Heart right ventricle (tissue), 16 donors: ENCODE results near the gene GPR135. TPM values are rescaled to one million over a fixed set of nuclear protein-coding genes. Genes with fewer than 3 reads are reported as not detected.

ENCODE experiments used
- ATAC-seq, 8 donors: fragments of 200-7000 bp; cut with Tn5 transposase; one replicate each; pipeline ENCODE4 v1.9.1; 2020; ENCODE audit warnings: mild to moderate bottlenecking in 8 of 8, moderate library complexity in 8 of 8, moderate number of reproducible peaks in 1 of 8
- DNase-seq, 2 donors: peaks; one replicate each; pipeline ENCODE4 v3.0.0-alpha.2; 2020
- H3K27ac ChIP-seq, 10 donors: fragments of 200-600 bp; sonication (generic) in 2 of 10; one replicate each; pipeline versions ENCODE4 v1.5.0 to v1.8.0; 2020 to 2022; ENCODE audit warnings: mild to moderate bottlenecking in 3 of 10
- H3K27me3 ChIP-seq, 7 donors: fragments of 200-600 bp; one replicate each; pipeline ENCODE4 v1.8.0; 2021 to 2022; ENCODE audit warnings: mild to moderate bottlenecking in 2 of 7
- H3K36me3 ChIP-seq, 9 donors: fragments of 200-600 bp; sonication (generic) in 1 of 9; one replicate each; pipeline versions ENCODE4 v1.5.0 to v1.8.0; 2020 to 2022; ENCODE audit warnings: mild to moderate bottlenecking in 2 of 9
- H3K4me1 ChIP-seq, 9 donors: fragments of 200-600 bp; sonication (generic) in 1 of 9; one replicate each; pipeline versions ENCODE4 v1.5.0 to v1.8.0; 2020 to 2022; ENCODE audit warnings: mild to moderate bottlenecking in 4 of 9
- H3K4me3 ChIP-seq, 10 donors: fragments of 200-600 bp; sonication (generic) in 2 of 10; one replicate each; pipeline versions ENCODE4 v1.5.0 to v1.8.0; 2020 to 2022; ENCODE audit warnings: mild to moderate bottlenecking in 7 of 10, moderate library complexity in 2 of 10
- H3K9me3 ChIP-seq, 11 donors: fragments of 200-600 bp in 10 of 11; sonication (generic) in 2 of 11; one replicate each; pipeline versions ENCODE4 v1.5.0 to v1.8.0; 2013 to 2022; ENCODE audit warnings: mild to moderate bottlenecking in 2 of 11, control low read depth in 1 of 11, moderate library complexity in 1 of 11
- WGBS, 2 donors: extraction: QIAGEN DNeasy Blood & Tissue Kit; methylation state at CpG; one replicate each; pipeline ENCODE4 v1.1.7; 2013; ENCODE audit warnings: inconsistent platforms in 1 of 2; 5-methylcytosine and 5-hydroxymethylcytosine counted together
- intact Hi-C, 10 donors: fragments of 100-400 bp; cut with DNase I; formaldehyde crosslinking; loops; one replicate each; pipeline versions ENCODE4 v1.11.1 to v1.14.2; 2022
- polyA plus RNA-seq, 2 donors: library from polyadenylated mRNA; stranded (reverse); fragments of 200-250 nt; gene quantifications; one replicate each; pipeline ENCODE4 v1.2.3, GENCODE V29; 2013
- total RNA-seq, 10 donors: library from RNA; stranded (reverse); fragmentation: NEBNext Ultra II Directional in 3 of 10; extraction: Animal tissue kit (Norgen Biotek cat#: 25700) in 3 of 10; gene quantifications; one replicate each; pipeline versions ENCODE4 v1.2.1 to v1.2.4, GENCODE V29; 2021 to 2023
- TF ChIP-seq, protein P1 (sequence below), 9 donors: fragments of 200-600 bp; sonication (generic) in 2 of 9; IDR thresholded peaks; one replicate each; pipeline versions ENCODE4 v1.5.0 to v1.8.0; 2021 to 2022; ENCODE audit warnings: antibody characterized with exemption in 9 of 9, mild to moderate bottlenecking in 5 of 9, moderate library complexity in 1 of 9
- donor health status: Arrhythmogenic right ventricular cardiomyopathy.
- donor health status: ischemic (EF 13 %, LVEDD 7.1; RV severe dilation, severe dysfunction).
- donor health status: healthy with polysubstance abuse.
- donor health status: DM: no; HTN: yes; CAD: no.
- donor health status: DM: no; HTN: no; CAD: no.
- donor health status: ischemic (EF 25% LVEDD 6.9; RV normal size, moderate dysfunction).
- donor health status: ischemic (EF 25% LVEDD 5.7; RV mildly dilated, moderate dysfunction).
- donor health status: healthy.
- donor health status: DM: yes; HTN: yes; CAD: no.
- donor health status: Ischemic cardiomyopathy.
- donor health status: ischemic (EF 35%, LVEDD 5.7; RV mildly dilated, moderate dysfunction).
- donor health status: nonischemic (EF 11% LVEDD 7.7; RV severe dilation, severe dysfunction).
- donor health status: DM: yes; HTN: yes; CAD: no.
- donor health status: PGD.
- donor health status: ischemic (EF 29% LVEDD 5.4; RV normal size, mild dysfunction).
- donor health status: nonischemic (EF 23%, LVEDD 6.1; RV moderate dilation, normal function).

GPR135 gene
- total and polyA plus RNA-seq, 12 donors: 0.86 to 2.6 (median 2.1) TPM

DNA sequence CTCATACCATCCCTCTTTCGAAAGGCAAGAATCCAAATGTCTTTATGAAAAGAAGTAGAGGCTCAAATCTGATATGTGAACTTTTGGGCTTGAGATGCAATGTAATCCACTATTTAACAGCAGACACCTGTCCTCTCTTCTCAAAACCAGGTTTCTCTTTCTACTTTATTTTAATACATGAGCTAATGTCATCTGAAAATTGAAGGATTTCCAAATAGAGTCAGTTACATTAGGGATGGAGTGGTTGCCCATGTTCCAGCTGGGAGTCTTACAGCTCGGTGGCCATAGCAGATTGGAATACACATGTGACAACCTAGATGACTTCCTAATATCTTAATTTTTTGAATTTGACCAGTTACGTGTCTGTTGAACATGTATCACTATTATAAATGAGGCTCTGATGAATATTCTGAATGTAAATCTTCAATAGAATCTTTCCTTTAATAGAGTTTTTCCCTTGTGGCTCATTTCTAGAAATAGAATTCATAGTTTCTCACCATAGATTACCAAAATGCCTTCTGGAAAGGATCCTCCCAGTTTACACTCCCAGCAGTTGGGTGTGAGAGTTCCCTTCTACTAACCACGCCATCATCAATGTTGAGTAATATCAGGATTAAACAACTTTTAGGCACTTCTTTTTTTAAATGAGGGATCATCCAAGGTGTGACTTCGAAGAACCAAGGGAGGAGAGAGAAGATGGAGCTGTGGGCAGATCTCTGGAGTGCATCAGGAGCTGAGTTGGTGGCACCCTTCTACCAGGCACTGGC is 49.2 kb downstream of the GPR135 start:
- Histone ChIP-seq H3K9me3 (no peaks in the 10 kb centered on the region), H3K36me3 (no peaks in the 10 kb centered on the region), H3K27me3 (no peaks in the 10 kb centered on the region), H3K4me3 (no peak overlapping the region), H3K27ac (no peak overlapping the region), H3K4me1 (peaks cover 0 to 14% (median 0%) of the 10 kb centered on the region in 9 donors)
- no peak for DNase-seq
- intact Hi-C loops: no loop called here
- ATAC-seq: no peak
- TF ChIP-seq, protein P1, sequence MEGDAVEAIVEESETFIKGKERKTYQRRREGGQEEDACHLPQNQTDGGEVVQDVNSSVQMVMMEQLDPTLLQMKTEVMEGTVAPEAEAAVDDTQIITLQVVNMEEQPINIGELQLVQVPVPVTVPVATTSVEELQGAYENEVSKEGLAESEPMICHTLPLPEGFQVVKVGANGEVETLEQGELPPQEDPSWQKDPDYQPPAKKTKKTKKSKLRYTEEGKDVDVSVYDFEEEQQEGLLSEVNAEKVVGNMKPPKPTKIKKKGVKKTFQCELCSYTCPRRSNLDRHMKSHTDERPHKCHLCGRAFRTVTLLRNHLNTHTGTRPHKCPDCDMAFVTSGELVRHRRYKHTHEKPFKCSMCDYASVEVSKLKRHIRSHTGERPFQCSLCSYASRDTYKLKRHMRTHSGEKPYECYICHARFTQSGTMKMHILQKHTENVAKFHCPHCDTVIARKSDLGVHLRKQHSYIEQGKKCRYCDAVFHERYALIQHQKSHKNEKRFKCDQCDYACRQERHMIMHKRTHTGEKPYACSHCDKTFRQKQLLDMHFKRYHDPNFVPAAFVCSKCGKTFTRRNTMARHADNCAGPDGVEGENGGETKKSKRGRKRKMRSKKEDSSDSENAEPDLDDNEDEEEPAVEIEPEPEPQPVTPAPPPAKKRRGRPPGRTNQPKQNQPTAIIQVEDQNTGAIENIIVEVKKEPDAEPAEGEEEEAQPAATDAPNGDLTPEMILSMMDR (IDR thresholded peaks at IDR 0.05): no peak
- 85 to 86% methylated on average over 5 of the region's 5 CpGs for whole genome bisulfite sequencing, 2 donors

Other genes with a start within 250 kb of the GPR135 start
- gene L3HYPDH, start 19.0 kb upstream of the GPR135 start, total RNA-seq: 10 to 100 TPM in 5 of 10 donors, 1 to 10 TPM in 5; 7.5 to 16.6 (median 9.8) TPM
- gene L3HYPDH, start 19.0 kb upstream of the GPR135 start, polyA plus RNA-seq: 10 to 100 TPM; 11.5 to 15.5 TPM
- 10 to 100 TPM; 19.6 to 27.7 (median 26.4) TPM for gene JKAMP, start 19.1 kb upstream of the GPR135 start, total RNA-seq
- gene JKAMP, start 19.1 kb upstream of the GPR135 start, polyA plus RNA-seq: 10 to 100 TPM; 20.3 to 31.9 TPM
- not detected for gene CCDC175, start 111.4 kb upstream of the GPR135 start, total RNA-seq
- gene CCDC175, start 111.4 kb upstream of the GPR135 start, polyA plus RNA-seq: not detected